ENCODE results near the gene CHID1.

CHID1 gene

DNA sequence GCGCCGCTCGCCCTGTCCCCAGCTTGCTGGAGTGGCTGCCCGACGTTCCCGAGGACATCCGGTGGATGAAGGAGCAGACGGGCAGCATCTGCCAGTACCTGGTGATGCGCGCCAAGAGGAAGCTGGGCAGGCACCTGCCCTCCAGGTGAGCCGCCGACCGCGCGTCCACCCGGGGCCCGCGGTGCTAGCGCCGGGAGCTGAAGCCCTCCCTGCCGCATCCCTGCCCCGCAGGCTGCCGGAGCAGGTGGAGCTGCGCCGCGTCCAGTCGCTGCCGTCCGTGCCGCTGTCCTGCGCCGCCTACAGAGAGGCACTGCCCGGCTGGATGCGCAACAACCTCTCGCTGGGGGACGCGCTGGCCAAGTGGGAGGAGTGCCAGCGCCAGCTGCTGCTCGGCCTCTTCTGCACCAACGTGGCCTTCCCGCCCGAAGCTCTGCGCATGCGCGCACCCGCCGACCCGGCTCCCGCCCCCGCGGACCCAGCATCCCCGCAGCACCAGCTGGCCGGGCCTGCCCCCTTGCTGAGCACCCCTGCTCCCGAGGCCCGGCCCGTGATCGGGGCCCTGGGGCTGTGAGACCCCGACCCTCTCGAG, 86.2 kb downstream of the CHID1 start:
- H3K36me3 ChIP-seq = peaks cover 39% of the 10 kb centered on the region
- no peak for TF ChIP-seq CTCF (IDR thresholded peaks at IDR 0.05; ENCODE audit: low read depth, low read length)
- H3K27ac ChIP-seq = peak overlapping the region; percentile 64
- H3K9me3 ChIP-seq (ENCODE audit: severe bottlenecking) = no peaks in the 10 kb centered on the region
- no peak overlapping the region for H3K4me3 ChIP-seq (ENCODE audit: low read depth, low read length)
- peak; percentile 61 for DNase-seq
- H3K27me3 ChIP-seq (ENCODE audit: insufficient read depth, low read depth, severe bottlenecking) = no peaks in the 10 kb centered on the region

GRCh38 chr11:823441-824291, 86.9 kb downstream of the CHID1 start:
- Histone ChIP-seq H3K27me3 (ENCODE audit: insufficient read depth, low read depth, severe bottlenecking) (no peaks in the 10 kb centered on the region), H3K4me3 (ENCODE audit: low read depth, low read length) (no peak overlapping the region), H3K36me3 (peaks cover 39% of the 10 kb centered on the region), H3K27ac (peak overlapping the region; percentile 64), H3K9me3 (ENCODE audit: severe bottlenecking) (no peaks in the 10 kb centered on the region)
- TF ChIP-seq CTCF (IDR thresholded peaks at IDR 0.05; ENCODE audit: low read depth, low read length) = no peak
- no peak for DNase-seq

DNA sequence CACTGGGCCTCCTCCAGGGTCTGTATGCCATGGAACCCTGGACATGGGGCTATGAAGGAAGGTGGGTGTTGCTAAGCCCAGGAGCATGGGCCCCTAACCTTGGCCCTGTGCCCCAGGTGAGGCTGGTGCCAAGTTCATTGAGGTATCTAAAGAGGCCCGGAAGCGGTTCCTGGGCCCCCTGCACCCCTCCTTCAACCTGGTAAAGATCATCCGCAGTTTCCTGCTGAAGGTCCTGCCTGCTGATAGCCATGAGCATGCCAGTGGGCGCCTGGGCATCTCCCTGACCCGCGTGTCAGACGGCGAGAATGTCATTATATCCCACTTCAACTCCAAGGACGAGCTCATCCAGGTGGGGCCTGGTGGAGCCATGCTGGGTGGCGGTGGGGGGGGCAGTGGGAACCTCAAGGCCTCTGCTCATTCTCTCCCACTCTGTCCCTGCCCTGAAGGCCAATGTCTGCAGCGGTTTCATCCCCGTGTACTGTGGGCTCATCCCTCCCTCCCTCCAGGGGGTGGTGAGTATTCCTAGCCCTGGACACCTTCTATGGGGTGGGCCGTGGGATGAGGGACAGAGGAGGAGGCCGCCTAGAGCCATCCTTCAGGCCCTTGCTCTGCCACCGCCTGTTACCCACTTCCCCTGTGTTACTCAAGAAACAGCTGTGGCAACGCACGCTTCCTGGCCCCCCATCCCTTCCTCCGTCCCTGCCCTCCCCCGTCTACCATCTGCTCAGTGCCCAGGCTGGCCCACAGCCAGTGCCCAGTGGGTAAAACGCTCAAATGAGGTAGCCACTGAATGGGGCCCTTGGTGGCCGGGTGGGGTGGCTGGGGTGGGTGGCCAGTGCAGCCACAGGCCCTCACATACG, 88.9 kb downstream of the CHID1 start:
- no peak for TF ChIP-seq CTCF (IDR thresholded peaks at IDR 0.05; ENCODE audit: low read depth, low read length)
- H3K27ac ChIP-seq = no peak overlapping the region
- no peak overlapping the region for H3K4me3 ChIP-seq (ENCODE audit: low read depth, low read length)
- DNase-seq = no peak
- H3K36me3 ChIP-seq = peaks cover 39% of the 10 kb centered on the region
- no peaks in the 10 kb centered on the region for H3K27me3 ChIP-seq (ENCODE audit: insufficient read depth, low read depth, severe bottlenecking)
- H3K9me3 ChIP-seq (ENCODE audit: severe bottlenecking) = no peaks in the 10 kb centered on the region

DNA sequence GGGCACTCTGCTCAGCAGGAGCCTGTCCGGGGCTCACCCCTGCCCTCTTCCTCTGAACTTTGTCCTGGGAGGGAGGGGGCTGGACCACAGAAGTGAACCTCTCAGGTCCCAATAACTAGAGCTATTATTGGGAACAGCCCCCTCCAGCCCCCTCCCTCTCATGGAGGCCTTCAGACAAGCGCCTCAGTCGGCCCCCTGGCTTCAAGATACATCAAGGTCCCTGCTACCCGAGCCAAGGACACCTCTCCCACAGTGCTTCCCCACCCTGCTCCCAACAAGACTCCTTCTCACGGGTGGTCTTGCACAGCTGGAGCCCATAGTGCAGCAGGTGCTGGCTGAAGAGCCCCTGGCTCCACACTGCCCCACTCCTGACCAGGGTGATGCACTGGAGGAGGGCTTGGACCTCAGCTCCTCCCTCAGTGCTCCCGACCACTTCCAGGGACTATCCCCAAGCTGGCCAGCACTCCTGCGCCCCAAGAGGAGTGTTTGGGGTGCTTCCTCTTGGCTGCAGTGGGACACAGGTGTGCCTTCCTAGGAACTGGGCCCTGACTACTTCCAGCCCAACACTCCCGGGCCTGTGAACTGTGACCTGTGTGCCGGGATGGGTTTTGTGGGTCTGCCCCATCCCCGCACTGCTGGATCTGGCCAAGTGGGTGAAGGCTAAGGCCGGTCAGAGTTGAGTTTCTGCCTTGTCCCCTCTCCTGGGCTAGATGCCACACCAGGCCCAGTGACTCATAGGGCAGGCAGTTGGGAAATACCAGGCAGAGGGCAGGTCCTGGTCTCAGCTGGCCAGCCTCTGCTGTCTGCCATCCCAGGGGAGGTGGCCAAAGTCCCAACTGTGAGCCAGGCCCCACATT, 89.7 kb downstream of the CHID1 start:
- Histone ChIP-seq H3K9me3 (ENCODE audit: severe bottlenecking) (no peaks in the 10 kb centered on the region), H3K27me3 (ENCODE audit: insufficient read depth, low read depth, severe bottlenecking) (no peaks in the 10 kb centered on the region), H3K4me3 (ENCODE audit: low read depth, low read length) (peak overlapping the region; percentile 55), H3K27ac (no peak overlapping the region), H3K36me3 (peaks cover 39% of the 10 kb centered on the region)
- TF ChIP-seq CTCF (IDR thresholded peaks at IDR 0.05; ENCODE audit: low read depth, low read length) = no peak
- no peak for DNase-seq

GRCh38 chr11:819943-820649, 90.5 kb downstream of the CHID1 start:
- H3K36me3 ChIP-seq = peaks cover 39% of the 10 kb centered on the region
- no peaks in the 10 kb centered on the region for H3K9me3 ChIP-seq (ENCODE audit: severe bottlenecking)
- H3K27me3 ChIP-seq (ENCODE audit: insufficient read depth, low read depth, severe bottlenecking) = no peaks in the 10 kb centered on the region
- TF ChIP-seq CTCF (IDR thresholded peaks at IDR 0.05; ENCODE audit: low read depth, low read length) = no peak
- peak overlapping the region; percentile 69 for H3K27ac ChIP-seq
- DNase-seq = peak; percentile 86
- H3K4me3 ChIP-seq (ENCODE audit: low read depth, low read length) = peak overlapping the region; percentile 55

All from WERI-Rb-1 (cell line).